ENCODE results near the gene SZT2.

DNA sequence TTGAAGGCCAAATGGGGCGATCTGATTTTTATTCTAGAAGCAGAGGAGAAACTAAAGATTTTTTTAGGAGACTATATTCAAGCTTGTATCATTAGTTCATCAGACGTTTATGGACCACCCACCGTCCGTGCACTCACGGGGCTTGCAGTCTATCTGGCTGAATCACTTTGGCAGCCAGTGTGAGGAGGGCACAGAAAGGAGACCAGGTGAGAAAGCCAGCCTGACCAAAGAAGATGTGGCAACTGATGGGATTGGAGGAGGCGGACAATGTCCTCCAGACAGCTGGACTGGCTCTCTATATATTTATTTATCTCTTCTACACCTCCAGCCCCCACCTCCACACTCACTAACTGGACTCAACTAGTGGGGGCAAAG, 21.1 kb upstream of the SZT2 start:
- TF ChIP-seq, protein P1, sequence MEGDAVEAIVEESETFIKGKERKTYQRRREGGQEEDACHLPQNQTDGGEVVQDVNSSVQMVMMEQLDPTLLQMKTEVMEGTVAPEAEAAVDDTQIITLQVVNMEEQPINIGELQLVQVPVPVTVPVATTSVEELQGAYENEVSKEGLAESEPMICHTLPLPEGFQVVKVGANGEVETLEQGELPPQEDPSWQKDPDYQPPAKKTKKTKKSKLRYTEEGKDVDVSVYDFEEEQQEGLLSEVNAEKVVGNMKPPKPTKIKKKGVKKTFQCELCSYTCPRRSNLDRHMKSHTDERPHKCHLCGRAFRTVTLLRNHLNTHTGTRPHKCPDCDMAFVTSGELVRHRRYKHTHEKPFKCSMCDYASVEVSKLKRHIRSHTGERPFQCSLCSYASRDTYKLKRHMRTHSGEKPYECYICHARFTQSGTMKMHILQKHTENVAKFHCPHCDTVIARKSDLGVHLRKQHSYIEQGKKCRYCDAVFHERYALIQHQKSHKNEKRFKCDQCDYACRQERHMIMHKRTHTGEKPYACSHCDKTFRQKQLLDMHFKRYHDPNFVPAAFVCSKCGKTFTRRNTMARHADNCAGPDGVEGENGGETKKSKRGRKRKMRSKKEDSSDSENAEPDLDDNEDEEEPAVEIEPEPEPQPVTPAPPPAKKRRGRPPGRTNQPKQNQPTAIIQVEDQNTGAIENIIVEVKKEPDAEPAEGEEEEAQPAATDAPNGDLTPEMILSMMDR (IDR thresholded peaks at IDR 0.05) = no peak
- TF ChIP-seq ATF2 (CRISPR knock-in tag; IDR thresholded peaks at IDR 0.05; ENCODE audit: borderline replicate concordance, low read depth) = no peak
- TF ChIP-seq, protein P2, sequence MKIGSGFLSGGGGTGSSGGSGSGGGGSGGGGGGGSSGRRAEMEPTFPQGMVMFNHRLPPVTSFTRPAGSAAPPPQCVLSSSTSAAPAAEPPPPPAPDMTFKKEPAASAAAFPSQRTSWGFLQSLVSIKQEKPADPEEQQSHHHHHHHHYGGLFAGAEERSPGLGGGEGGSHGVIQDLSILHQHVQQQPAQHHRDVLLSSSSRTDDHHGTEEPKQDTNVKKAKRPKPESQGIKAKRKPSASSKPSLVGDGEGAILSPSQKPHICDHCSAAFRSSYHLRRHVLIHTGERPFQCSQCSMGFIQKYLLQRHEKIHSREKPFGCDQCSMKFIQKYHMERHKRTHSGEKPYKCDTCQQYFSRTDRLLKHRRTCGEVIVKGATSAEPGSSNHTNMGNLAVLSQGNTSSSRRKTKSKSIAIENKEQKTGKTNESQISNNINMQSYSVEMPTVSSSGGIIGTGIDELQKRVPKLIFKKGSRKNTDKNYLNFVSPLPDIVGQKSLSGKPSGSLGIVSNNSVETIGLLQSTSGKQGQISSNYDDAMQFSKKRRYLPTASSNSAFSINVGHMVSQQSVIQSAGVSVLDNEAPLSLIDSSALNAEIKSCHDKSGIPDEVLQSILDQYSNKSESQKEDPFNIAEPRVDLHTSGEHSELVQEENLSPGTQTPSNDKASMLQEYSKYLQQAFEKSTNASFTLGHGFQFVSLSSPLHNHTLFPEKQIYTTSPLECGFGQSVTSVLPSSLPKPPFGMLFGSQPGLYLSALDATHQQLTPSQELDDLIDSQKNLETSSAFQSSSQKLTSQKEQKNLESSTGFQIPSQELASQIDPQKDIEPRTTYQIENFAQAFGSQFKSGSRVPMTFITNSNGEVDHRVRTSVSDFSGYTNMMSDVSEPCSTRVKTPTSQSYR (CRISPR knock-in tag; IDR thresholded peaks at IDR 0.05) = no peak
- TF ChIP-seq E2F1 (CRISPR knock-in tag; IDR thresholded peaks at IDR 0.05) = no peak
- TF ChIP-seq, protein P3, sequence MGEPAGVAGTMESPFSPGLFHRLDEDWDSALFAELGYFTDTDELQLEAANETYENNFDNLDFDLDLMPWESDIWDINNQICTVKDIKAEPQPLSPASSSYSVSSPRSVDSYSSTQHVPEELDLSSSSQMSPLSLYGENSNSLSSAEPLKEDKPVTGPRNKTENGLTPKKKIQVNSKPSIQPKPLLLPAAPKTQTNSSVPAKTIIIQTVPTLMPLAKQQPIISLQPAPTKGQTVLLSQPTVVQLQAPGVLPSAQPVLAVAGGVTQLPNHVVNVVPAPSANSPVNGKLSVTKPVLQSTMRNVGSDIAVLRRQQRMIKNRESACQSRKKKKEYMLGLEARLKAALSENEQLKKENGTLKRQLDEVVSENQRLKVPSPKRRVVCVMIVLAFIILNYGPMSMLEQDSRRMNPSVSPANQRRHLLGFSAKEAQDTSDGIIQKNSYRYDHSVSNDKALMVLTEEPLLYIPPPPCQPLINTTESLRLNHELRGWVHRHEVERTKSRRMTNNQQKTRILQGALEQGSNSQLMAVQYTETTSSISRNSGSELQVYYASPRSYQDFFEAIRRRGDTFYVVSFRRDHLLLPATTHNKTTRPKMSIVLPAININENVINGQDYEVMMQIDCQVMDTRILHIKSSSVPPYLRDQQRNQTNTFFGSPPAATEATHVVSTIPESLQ (CRISPR knock-in tag; IDR thresholded peaks at IDR 0.05) = no peak
- TF ChIP-seq SMAD3 (CRISPR knock-in tag; IDR thresholded peaks at IDR 0.05; ENCODE audit: borderline replicate concordance) = no peak
- TF ChIP-seq NR3C1 (CRISPR knock-in tag; conservative IDR thresholded peaks at IDR 0.05; ENCODE audit: low read depth) = no peak
- no peak for TF ChIP-seq SP1 (CRISPR knock-in tag; conservative IDR thresholded peaks at IDR 0.05)

Data from WTC11 (cell line).